COLO668 (cell line): Measurements from ENCODE around the gene BACH2.

Experiments
- DNase-seq: peaks from one replicate; lab custom pipeline; 2025; ENCODE audit not compliant: unreplicated experiment; lab: John Stamatoyannopoulos, UW

BACH2 gene

GRCh38 chr6:89948876-89949275 is 347.8 kb downstream of the BACH2 start:
- DNase-seq: no peak

GRCh38 chr6:89944826-89945407 is 351.7 kb downstream of the BACH2 start:
- DNase-seq: no peak

- DNase-seq: no peak
Measured at GRCh38 chr6:89944181-89944755, 352.4 kb downstream of the BACH2 start.

- no peak for DNase-seq
Measured at GRCh38 chr6:89942601-89943000, 354.0 kb downstream of the BACH2 start.

GRCh38 chr6:89941763-89942497 is 354.7 kb downstream of the BACH2 start:
- no peak for DNase-seq

GRCh38 chr6:89941031-89941762 is 355.4 kb downstream of the BACH2 start:
- DNase-seq: peak; percentile 41

- DNase-seq: peak; percentile 56
Measured at GRCh38 chr6:89940225-89941027, 356.2 kb downstream of the BACH2 start.

GRCh38 chr6:89939144-89939543 is 357.5 kb downstream of the BACH2 start:
- no peak for DNase-seq

- no peak for DNase-seq
Measured at GRCh38 chr6:89938014-89938413, 358.6 kb downstream of the BACH2 start.

- no peak for DNase-seq
Measured at GRCh38 chr6:89936177-89936576, 360.5 kb downstream of the BACH2 start.

GRCh38 chr6:89934685-89935366 is 361.8 kb downstream of the BACH2 start:
- no peak for DNase-seq

- no peak for DNase-seq
Measured at GRCh38 chr6:89932245-89932802, 364.3 kb downstream of the BACH2 start.

- no peak for DNase-seq
Measured at GRCh38 chr6:89930789-89931188, 365.9 kb downstream of the BACH2 start.

GRCh38 chr6:89928604-89929003 is 368.0 kb downstream of the BACH2 start:
- no peak for DNase-seq

- no peak for DNase-seq
Measured at GRCh38 chr6:89927791-89928550, 368.7 kb downstream of the BACH2 start.

- no peak for DNase-seq
Measured at GRCh38 chr6:89927264-89927663, 369.4 kb downstream of the BACH2 start.

- DNase-seq: no peak
Measured at GRCh38 chr6:89925826-89926225, 370.8 kb downstream of the BACH2 start.

- no peak for DNase-seq
Measured at GRCh38 chr6:89924231-89924630, 372.4 kb downstream of the BACH2 start.

GRCh38 chr6:89921691-89922090 is 375.0 kb downstream of the BACH2 start:
- DNase-seq: no peak
